Common myeloid progenitor, CD34-positive (primary cell): ENCODE data around the gene HNRNPUL1.

Experiments used
- CTCF ChIA-PET: fragments of 350-600 bp; sonication (Branson Sonifier 250); formaldehyde crosslinking; loops from one replicate; lab custom pipeline; 2021; ENCODE audit warnings: antibody characterized with exemption; lab: Charles Lee
- POLR2A ChIA-PET: fragments of 350-600 bp; sonication (Branson Sonifier 250); formaldehyde crosslinking; loops from one replicate; lab custom pipeline; 2021; ENCODE audit warnings: antibody characterized with exemption; lab: Charles Lee
- DNase-seq, 3 donors: peaks; one replicate each; pipeline versions ENCODE4 v3.0.0 to v3.0.0-alpha.2; 2013
- H3K27ac ChIP-seq, 2 experiments: 1 replicate in 1 of 2; 2 replicates in 1 of 2; pipeline ENCODE4 v1.7.0; 2013; ENCODE audit warnings: inconsistent platforms in 2 of 2, low read length in 2 of 2, mild to moderate bottlenecking in 2 of 2, low read depth in 1 of 2, moderate library complexity in 1 of 2; ENCODE audit not compliant: severe bottlenecking in 2 of 2, insufficient read depth in 1 of 2, poor library complexity in 1 of 2
- H3K27me3 ChIP-seq, 5 experiments: replicated peaks in 2 of 5; 1 replicate in 3 of 5; 2 replicates in 2 of 5; pipeline versions ENCODE4 v1.6.1 to v1.7.0; 2013; ENCODE audit warnings: low read length in 4 of 5, mild to moderate bottlenecking in 2 of 5, moderate library complexity in 2 of 5, inconsistent platforms in 1 of 5; ENCODE audit not compliant: insufficient read depth in 5 of 5, control insufficient read depth in 4 of 5
- H3K36me3 ChIP-seq, 4 experiments: 1 replicate in 2 of 4; 2 replicates in 2 of 4; pipeline versions ENCODE4 v1.6.1 to v1.7.0; 2013; ENCODE audit warnings: low read length in 3 of 4, control low read depth in 1 of 4, mild to moderate bottlenecking in 1 of 4; ENCODE audit not compliant: control insufficient read depth in 4 of 4, insufficient read depth in 4 of 4
- H3K4me1 ChIP-seq, 4 experiments: 1 replicate in 3 of 4; 2 replicates in 1 of 4; pipeline versions ENCODE4 v1.6.1 to v1.7.1; 2013; ENCODE audit warnings: low read length in 3 of 4, mild to moderate bottlenecking in 3 of 4, control low read depth in 1 of 4, inconsistent platforms in 1 of 4, moderate library complexity in 1 of 4; ENCODE audit not compliant: control insufficient read depth in 4 of 4, insufficient read depth in 4 of 4; ENCODE audit errors: control extremely low read depth in 1 of 4
- H3K4me3 ChIP-seq, 7 experiments: 1 replicate in 4 of 7; 2 replicates in 3 of 7; pipeline versions ENCODE4 v1.5.1 to v1.7.0; 2013; ENCODE audit warnings: mild to moderate bottlenecking in 7 of 7, low read length in 6 of 7, moderate library complexity in 6 of 7, inconsistent platforms in 2 of 7, low read depth in 2 of 7, control low read depth in 1 of 7; ENCODE audit not compliant: insufficient read depth in 4 of 7, control insufficient read depth in 1 of 7; ENCODE audit errors: extremely low read depth in 1 of 7
- H3K9me3 ChIP-seq, 5 experiments: 1 replicate in 4 of 5; 2 replicates in 1 of 5; pipeline versions ENCODE4 v1.6.1 to v1.7.1; 2013; ENCODE audit warnings: low read length in 4 of 5, mild to moderate bottlenecking in 2 of 5, inconsistent platforms in 1 of 5, low read depth in 1 of 5, moderate library complexity in 1 of 5; ENCODE audit not compliant: control insufficient read depth in 4 of 5, insufficient read depth in 2 of 5; ENCODE audit errors: control extremely low read depth in 1 of 5
- WGBS: methylation state at CpG from one replicate; pipeline ENCODE4 v1.1.5; 2013; ENCODE audit not compliant: insufficient coverage; 5-methylcytosine and 5-hydroxymethylcytosine counted together

Gene HNRNPUL1

DNA sequence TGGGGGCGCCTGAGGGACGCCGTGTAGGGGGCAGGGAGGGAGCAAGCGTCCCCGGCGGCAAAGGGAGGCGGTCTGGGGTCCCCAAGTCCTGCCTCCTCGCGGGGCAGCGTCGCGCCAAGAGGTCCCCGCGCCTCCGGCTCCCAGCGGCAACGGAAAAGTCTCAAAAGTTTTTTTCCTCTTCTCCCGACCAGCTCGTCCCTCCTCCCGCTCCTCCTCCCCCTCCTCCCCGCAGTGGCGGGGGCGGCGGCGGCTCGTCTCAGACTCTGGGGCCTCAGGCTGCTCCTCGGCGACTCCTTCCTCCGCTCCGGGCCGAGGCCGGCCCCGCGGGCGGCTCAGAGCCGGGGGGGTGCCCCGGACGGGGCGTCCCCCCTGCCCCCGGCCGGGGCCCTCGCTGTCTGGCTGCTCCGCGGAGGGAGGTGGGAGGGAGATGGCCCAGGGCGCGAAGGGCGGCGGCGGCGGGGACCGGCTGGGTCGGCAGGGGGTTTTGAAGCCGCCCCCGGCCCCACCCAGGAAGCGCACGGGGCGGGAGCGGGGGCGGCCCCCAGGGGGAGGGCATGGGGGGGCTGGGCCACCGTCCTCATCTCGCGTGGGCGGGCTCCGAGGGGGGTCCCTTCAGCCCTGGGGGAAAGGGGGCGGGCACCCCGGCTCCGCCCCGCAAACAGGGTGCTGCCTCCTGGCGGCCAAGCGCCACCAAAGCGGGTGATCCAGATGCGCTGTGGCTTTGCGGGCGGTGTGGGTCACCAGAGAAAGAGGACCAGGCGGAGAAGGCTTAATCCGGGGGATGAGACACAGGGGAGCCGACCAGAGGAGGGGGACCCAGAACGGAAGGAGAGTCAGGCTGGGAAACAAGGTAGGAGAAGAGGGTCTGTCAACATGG, 89.5 kb downstream of the HNRNPUL1 start, which contains the start of gene TGFB1:
TSS of gene TGFB1 (minus strand) at position 457 of the 877 bp plus-strand sequence. CDS start 878 bp downstream, outside the sequence.
- Histone ChIP-seq H3K27ac (peak within 1 kb of the TSS; percentile 64 to 88), H3K4me3 (peak within 1 kb of the TSS; percentile 79 to 97 (median 92)), H3K4me1 (peaks cover 6 to 82% (median 78%) of the 10 kb centered on the region in 4 experiments), H3K9me3 (no peaks in the 10 kb centered on the region), H3K36me3 (peaks cover 0 to 7% (median 3%) of the 10 kb centered on the region in 4 experiments), H3K27me3 (no peaks in the 10 kb centered on the region)
- CTCF ChIA-PET: interaction anchor here (1.2 to 8.0 kb wide), 11 partner anchors 11 to 82 kb away, joined by 3 to 69 read pairs (median 6); partner anchors contain the start of genes B3GNT8 and B9D2
- WGBS: 0% methylated on average over 42 of the region's 78 CpGs
- POLR2A ChIA-PET: interaction anchor here (0.6 to 6.3 kb wide), 8 partner anchors 11 to 605 kb away, joined by 3 to 165 read pairs (median 4); partner anchors contain the start of gene B9D2
- DNase-seq: peak; percentile 85 to 90 (median 90)

DNA sequence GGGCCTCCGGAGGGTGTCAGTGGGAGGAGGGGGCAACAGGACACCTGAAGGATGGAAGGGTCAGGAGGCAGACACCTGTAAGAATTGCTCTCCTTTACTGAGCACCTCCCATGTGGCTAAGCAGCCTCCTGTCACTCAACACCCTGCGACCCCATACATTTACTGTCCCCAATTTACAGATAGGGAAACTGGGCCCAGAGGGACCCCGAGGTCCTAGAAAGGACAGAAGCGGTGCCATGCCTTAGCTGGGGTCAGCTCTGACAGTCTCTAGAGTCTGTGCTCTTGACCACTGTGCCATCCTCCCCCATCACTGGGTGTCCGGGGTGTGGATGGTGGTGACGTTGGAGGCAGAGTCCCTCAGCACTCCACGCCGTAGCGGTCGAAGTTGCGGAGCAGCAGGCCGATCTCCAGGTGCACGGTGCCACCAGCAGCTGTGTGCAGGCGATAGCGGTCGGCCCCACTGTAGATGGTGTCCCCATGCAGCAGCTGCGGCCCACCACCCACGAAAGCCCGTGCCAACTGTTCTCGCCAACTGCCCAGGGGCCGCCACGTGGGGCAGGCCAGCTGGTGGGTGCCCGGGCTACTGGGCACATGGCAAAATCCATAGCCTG, 90.3 kb downstream of the HNRNPUL1 start:
- no peaks in the 10 kb centered on the region for H3K27me3 ChIP-seq
- POLR2A ChIA-PET: interaction anchor here (1.1 to 6.3 kb wide), 3 partner anchors 10 to 92 kb away, joined by 3 to 165 read pairs (median 31); partner anchors contain the start of gene B9D2
- H3K27ac ChIP-seq: peak overlapping the region in 1 of 2 experiments; percentile 61
- peaks cover 0 to 5% (median under 1%) of the 10 kb centered on the region in 4 experiments for H3K36me3 ChIP-seq
- WGBS: 94% methylated on average over 21 of the region's 23 CpGs
- no peaks in the 10 kb centered on the region for H3K9me3 ChIP-seq
- CTCF ChIA-PET: interaction anchor here (0.9 to 8.0 kb wide), 9 partner anchors 11 to 94 kb away, joined by 3 to 69 read pairs (median 4); partner anchors contain the start of genes B9D2 and TMEM91
- no peak for DNase-seq
- peaks cover 6 to 74% (median 70%) of the 10 kb centered on the region in 4 experiments for H3K4me1 ChIP-seq
- peak overlapping the region in 6 of 7 experiments; percentile 47 to 92 (median 84) for H3K4me3 ChIP-seq

DNA sequence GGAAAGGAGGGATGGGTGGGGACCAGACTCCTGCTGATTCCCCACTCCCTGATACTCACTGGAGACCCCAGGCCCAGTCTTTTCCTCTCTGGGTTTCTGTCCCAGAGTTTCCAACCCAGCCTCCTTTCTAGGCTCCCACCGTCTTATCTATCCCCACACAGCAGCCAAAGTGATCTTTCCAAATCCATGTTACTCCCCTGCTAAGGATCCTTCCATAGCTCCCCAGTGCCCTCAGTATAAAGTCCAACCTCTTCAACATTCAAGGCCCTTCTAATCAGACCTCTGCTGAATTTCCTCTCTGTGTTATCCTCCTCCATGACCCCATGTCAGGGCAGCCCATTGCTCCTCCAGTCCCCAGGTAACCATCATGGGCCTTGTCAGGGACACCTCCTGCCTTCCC, 90.9 kb downstream of the HNRNPUL1 start:
- Histone ChIP-seq H3K4me1 (peaks cover 6 to 68% (median 64%) of the 10 kb centered on the region in 4 experiments), H3K4me3 (no peak overlapping the region), H3K27ac (no peak overlapping the region), H3K36me3 (peaks cover 0 to 8% (median under 1%) of the 10 kb centered on the region in 4 experiments), H3K27me3 (no peaks in the 10 kb centered on the region), H3K9me3 (no peaks in the 10 kb centered on the region)
- no peak for DNase-seq
- ChIA-PET POLR2A (interaction anchor here (5.5 to 6.3 kb wide), 2 partner anchors 9 to 31 kb away, joined by 31 to 165 read pairs; partner anchors contain the start of gene B9D2), CTCF (interaction anchor here (0.9 to 8.0 kb wide), 12 partner anchors 10 to 94 kb away, joined by 3 to 69 read pairs (median 4); partner anchors contain the start of genes B9D2 and TMEM91)
- WGBS: 83% methylated on average over 1 of the region's 1 CpG

DNA sequence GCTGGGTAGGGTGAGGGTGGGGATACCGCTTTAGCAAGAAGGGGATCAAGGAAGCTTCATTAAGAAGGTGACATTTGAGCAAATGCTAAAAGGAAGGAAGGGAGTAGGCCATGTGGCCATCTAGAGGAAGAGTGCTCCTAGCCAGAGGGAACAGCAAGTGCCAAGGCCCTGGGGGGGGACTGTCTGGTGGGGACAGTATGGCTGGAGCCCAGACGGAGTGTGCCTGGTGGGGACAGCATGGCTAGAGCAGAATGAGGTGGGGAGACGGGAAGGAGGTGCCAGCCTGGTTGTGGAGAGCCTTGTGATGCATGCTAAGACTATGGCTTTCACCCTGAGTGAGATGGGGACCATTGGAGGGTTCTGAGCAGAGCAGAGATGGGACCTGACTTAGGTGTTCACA, 91.6 kb downstream of the HNRNPUL1 start:
- Histone ChIP-seq H3K4me3 (no peak overlapping the region), H3K27ac (no peak overlapping the region), H3K36me3 (peaks cover under 1 to 10% (median 1%) of the 10 kb centered on the region in 4 experiments), H3K27me3 (no peaks in the 10 kb centered on the region), H3K4me1 (peaks cover 6 to 61% (median 57%) of the 10 kb centered on the region in 4 experiments), H3K9me3 (no peaks in the 10 kb centered on the region)
- POLR2A ChIA-PET: interaction anchor here (5.5 to 6.3 kb wide), 2 partner anchors 9 to 32 kb away, joined by 31 to 165 read pairs; partner anchors contain the start of gene B9D2
- CTCF ChIA-PET: interaction anchor here (0.7 to 8.0 kb wide), 11 partner anchors 9 to 93 kb away, joined by 3 to 69 read pairs (median 5); partner anchors contain the start of genes B9D2 and TMEM91
- no peak for DNase-seq
- WGBS: 42% methylated on average over 2 of the region's 3 CpGs

DNA sequence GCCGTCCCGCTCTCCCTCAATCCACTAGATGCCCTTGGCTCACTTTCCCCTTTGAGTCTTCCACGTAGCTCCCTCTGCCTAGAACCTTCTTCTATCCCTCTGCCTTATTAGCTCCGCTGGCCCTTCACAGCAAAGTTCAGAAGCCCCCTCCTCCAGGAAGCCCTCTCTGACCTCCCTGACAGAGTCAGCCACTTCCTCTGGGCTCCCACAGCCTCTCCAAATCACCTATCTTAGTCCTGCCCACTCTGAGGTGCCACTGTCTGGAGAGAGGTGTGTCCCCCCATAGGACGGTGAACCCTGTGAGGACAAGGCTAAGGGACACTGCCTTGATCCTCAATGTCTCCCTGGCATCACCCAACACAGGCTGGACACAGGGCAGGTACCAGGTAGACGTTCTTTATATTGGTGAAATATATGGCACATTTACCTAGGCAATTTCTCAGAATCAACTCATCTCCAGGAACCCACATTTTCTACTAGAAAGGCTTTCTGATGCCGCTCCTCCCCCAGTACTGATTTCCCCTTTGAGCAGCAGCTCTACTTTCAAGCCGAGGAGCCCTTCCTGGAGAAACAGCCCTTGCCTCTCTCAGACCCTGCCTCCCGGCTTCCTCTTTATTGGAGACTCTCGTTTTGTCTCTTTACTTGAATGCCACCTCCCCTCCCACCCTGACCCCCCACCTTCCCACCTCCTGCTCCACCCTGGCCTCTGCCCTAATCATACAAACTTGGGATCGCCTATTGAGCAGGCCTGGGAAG, 93.0 kb downstream of the HNRNPUL1 start:
- H3K27ac ChIP-seq: no peak overlapping the region
- peaks cover 6 to 51% (median 49%) of the 10 kb centered on the region in 4 experiments for H3K4me1 ChIP-seq
- H3K9me3 ChIP-seq: no peaks in the 10 kb centered on the region
- POLR2A ChIA-PET: interaction anchor here (6.3 kb wide), 1 partner anchor 33 kb away, joined by 165 read pairs; no protein-coding TSS in a partner anchor
- CTCF ChIA-PET: interaction anchor here (0.8 to 8.0 kb wide), 9 partner anchors 8 to 221 kb away, joined by 3 to 69 read pairs (median 4); partner anchors contain the start of genes B9D2 and TMEM91
- peaks cover 2 to 14% (median 4%) of the 10 kb centered on the region in 4 experiments for H3K36me3 ChIP-seq
- H3K27me3 ChIP-seq: no peaks in the 10 kb centered on the region
- peak overlapping the region in 3 of 7 experiments; percentile 7 to 48 (median 30) for H3K4me3 ChIP-seq
- peak in 2 of 3 donors; percentile 42 to 47 for DNase-seq
- WGBS: 61% methylated on average over 6 of the region's 11 CpGs
